GM23338 (cell line): ENCODE results near the gene FOXM1. TPM values are rescaled to one million over a fixed set of nuclear protein-coding genes. Genes with fewer than 3 reads are reported as not detected.

ENCODE experiments used
- ATAC-seq: fragments of 200-7000 bp; cut with Tn5 transposase; 3 replicates; pipeline ENCODE4 v1.9.1; 2020
- DNase-seq: peaks from one replicate; pipeline ENCODE4 v3.0.0-alpha.2; 2015; ENCODE audit warnings: low spot score
- H2AFZ ChIP-seq: fragments of 200-600 bp; sonication (generic); 2 replicates; pipeline ENCODE4 v1.8.0; 2016; ENCODE audit warnings: antibody characterized with exemption, mild to moderate bottlenecking, moderate library complexity
- H3F3A ChIP-seq: fragments of 200-600 bp; sonication (generic); replicated peaks from 2 replicates; pipeline ENCODE4 v1.8.0; 2017; ENCODE audit warnings: antibody characterized with exemption, mixed run types, low read depth
- H3K27ac ChIP-seq: fragments of 200-600 bp; sonication (generic); 2 replicates; pipeline ENCODE4 v1.6.1; 2016; ENCODE audit warnings: low read depth
- H3K27me3 ChIP-seq: fragments of 200-600 bp; sonication (generic); 2 replicates; pipeline ENCODE4 v1.8.0; 2016; ENCODE audit warnings: mild to moderate bottlenecking, mixed run types, moderate library complexity; ENCODE audit not compliant: insufficient read depth
- H3K36me3 ChIP-seq: fragments of 200-600 bp; sonication (generic); 2 replicates; pipeline ENCODE4 v1.8.0; 2016; ENCODE audit warnings: mild to moderate bottlenecking; ENCODE audit not compliant: insufficient read depth
- H3K4me1 ChIP-seq: fragments of 200-600 bp; sonication (generic); 2 replicates; pipeline ENCODE4 v1.8.0; 2016; ENCODE audit warnings: mild to moderate bottlenecking, moderate library complexity; ENCODE audit not compliant: insufficient read depth
- H3K4me2 ChIP-seq: fragments of 200-600 bp; sonication (generic); 2 replicates; pipeline ENCODE4 v1.7.1; 2017; ENCODE audit warnings: mixed run types
- H3K4me3 ChIP-seq: fragments of 200-600 bp; sonication (generic); 2 replicates; pipeline ENCODE4 v1.6.1; 2016; ENCODE audit warnings: mixed run types
- H3K79me2 ChIP-seq: fragments of 200-600 bp; sonication (generic); replicated peaks from 2 replicates; pipeline ENCODE4 v1.8.0; 2017; ENCODE audit warnings: mild to moderate bottlenecking; ENCODE audit not compliant: insufficient read depth
- H3K9me2 ChIP-seq: fragments of 200-600 bp; sonication (generic); 2 replicates; pipeline ENCODE4 v1.8.0; 2017; ENCODE audit not compliant: insufficient read depth
- H4K20me1 ChIP-seq: fragments of 200-600 bp; sonication (generic); replicated peaks from 2 replicates; pipeline ENCODE4 v1.8.0; 2017; ENCODE audit warnings: mild to moderate bottlenecking; ENCODE audit not compliant: insufficient read depth
- H3K27ac Mint-ChIP-seq: 2 replicates; pipeline ENCODE4 v1.8.0; 2020; ENCODE audit warnings: inconsistent platforms, mild to moderate bottlenecking, moderate library complexity, mixed read lengths
- H3K27me3 Mint-ChIP-seq: 3 replicates; pipeline ENCODE4 v1.8.0; 2022; ENCODE audit warnings: low read depth, mild to moderate bottlenecking, moderate library complexity, mixed read lengths, inconsistent platforms; ENCODE audit not compliant: insufficient read depth, poor library complexity
- H3K36me3 Mint-ChIP-seq: 3 replicates; pipeline ENCODE4 v1.8.0; 2021; ENCODE audit warnings: low read depth, mild to moderate bottlenecking, inconsistent platforms, moderate library complexity, mixed read lengths
- H3K4me1 Mint-ChIP-seq: 3 replicates; pipeline ENCODE4 v1.8.0; 2020; ENCODE audit warnings: mild to moderate bottlenecking, inconsistent platforms, mixed read lengths
- H3K4me3 Mint-ChIP-seq: 3 replicates; pipeline ENCODE4 v1.8.0; 2021; ENCODE audit warnings: moderate library complexity, mild to moderate bottlenecking, inconsistent platforms, mixed read lengths
- H3K9me3 Mint-ChIP-seq: 3 replicates; pipeline ENCODE4 v1.8.0; 2020; ENCODE audit warnings: moderate library complexity, mild to moderate bottlenecking, inconsistent platforms, mixed read lengths
- CREB1 ChIP-seq: fragments of 250-450 bp; sonication (Bioruptor Pico); IDR thresholded peaks from 2 replicates; pipeline ENCODE4 v1.5.0; 2020; ENCODE audit warnings: low read depth, mild to moderate bottlenecking, moderate library complexity
- EZH2 ChIP-seq: fragments of 200-600 bp; sonication (generic); IDR thresholded peaks from one replicate; pipeline ENCODE4 v1.8.0; 2017; ENCODE audit warnings: antibody characterized with exemption, mild to moderate bottlenecking, low read depth; ENCODE audit not compliant: unreplicated experiment
- EZH2phosphoT487 ChIP-seq: fragments of 200-600 bp; sonication (generic); IDR thresholded peaks from one replicate; pipeline ENCODE4 v1.8.1; 2018; ENCODE audit warnings: antibody characterized with exemption; ENCODE audit not compliant: unreplicated experiment
- JUNB ChIP-seq: IDR thresholded peaks from one replicate; pipeline ENCODE4 v1.6.1; 2016; ENCODE audit warnings: antibody characterized with exemption; ENCODE audit not compliant: unreplicated experiment
- NANOG ChIP-seq: IDR thresholded peaks from 2 replicates; pipeline ENCODE4 v1.6.1; 2016; ENCODE audit warnings: antibody characterized with exemption, borderline replicate concordance
- POLR2AphosphoS5 ChIP-seq: IDR thresholded peaks from 2 replicates; pipeline ENCODE4 v1.6.1; 2016; ENCODE audit warnings: antibody characterized with exemption, low read depth
- ZNF114 ChIP-seq: fragments of 250-450 bp; sonication (Bioruptor Pico); IDR thresholded peaks from 2 replicates; pipeline ENCODE4 v1.5.0; 2020; ENCODE audit warnings: mild to moderate bottlenecking, moderate library complexity
- polyA plus RNA-seq: library from polyadenylated mRNA; unstranded; fragments of >200 nt; fragmentation: Nextera tagmentation; extraction: Ambion mirVana; gene quantifications from 2 replicates; pipeline ENCODE4 v1.2.1, GENCODE V29; 2016
- total RNA-seq: library from RNA; depleted of rRNA; stranded (reverse); fragments of >200 nt; shearing (Covaris generic); gene quantifications from 2 replicates; pipeline ENCODE4 v1.2.3, GENCODE V29; 2014
- TF ChIP-seq, protein P1 (sequence below): IDR thresholded peaks from 2 replicates; pipeline ENCODE4 v1.6.1; 2016; ENCODE audit warnings: antibody characterized with exemption
- TF ChIP-seq, protein P2 (sequence below), 2 experiments: fragments of 200-600 bp in 1 of 2; sonication (generic) in 1 of 2; conservative IDR thresholded peaks; 2 replicates each; pipeline versions ENCODE4 v1.5.1 to v1.6.1; 2016 to 2017; ENCODE audit warnings: antibody characterized with exemption in 2 of 2, low read depth in 2 of 2, mild to moderate bottlenecking in 2 of 2, moderate library complexity in 1 of 2
- TF ChIP-seq, protein P3 (sequence below): fragments of 250-450 bp; sonication (Bioruptor Pico); IDR thresholded peaks from 2 replicates; pipeline ENCODE4 v1.5.0; 2020; ENCODE audit warnings: mild to moderate bottlenecking, moderate library complexity

FOXM1 gene
- total and polyA plus RNA-seq, 2 experiments from 2014 or later, result 31.0 to 98.1 TPM

DNA sequence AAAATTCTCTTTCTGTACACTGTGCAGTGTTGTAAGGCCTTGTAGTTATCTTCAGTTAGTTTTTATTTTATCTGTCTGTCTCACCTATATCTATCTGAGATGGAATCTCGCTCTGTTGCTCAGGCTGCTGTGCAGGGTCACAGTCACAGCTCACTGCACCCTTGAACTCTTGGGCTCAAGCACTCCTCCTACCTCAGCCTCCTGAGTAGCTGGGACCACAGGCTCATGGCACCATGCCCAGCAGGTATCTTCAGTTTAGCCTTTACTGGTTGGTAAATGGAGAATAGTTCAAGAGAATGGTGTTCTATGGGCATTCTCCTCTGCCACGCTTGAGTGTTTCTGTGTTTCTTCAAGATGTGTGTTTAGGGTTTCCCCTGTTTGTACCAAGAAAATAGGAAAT, 27.3 kb upstream of the FOXM1 start:
- no peak overlapping the region for H3K4me3 ChIP-seq
- Mint-ChIP-seq H3K36me3 (no peaks in the 10 kb centered on the region), H3K27ac (0 out of 2 replicates have a peak overlapping the region, but pooled peaks have one; percentile 19), H3K4me3 (no peak overlapping the region), H3K4me1 (peaks cover 3% of the 10 kb centered on the region), H3K9me3 (no peaks in the 10 kb centered on the region), H3K27me3 (peaks cover 4% of the 10 kb centered on the region)
- H3K4me1 ChIP-seq, result peaks cover 4% of the 10 kb centered on the region
- H3K79me2 ChIP-seq, result peaks cover 17% of the 10 kb centered on the region
- H4K20me1 ChIP-seq, result no peaks in the 10 kb centered on the region
- peak overlapping the region; percentile 23; the same call in 1 of the 2 replicates for H3K27ac ChIP-seq
- ATAC-seq (no peak), DNase-seq (no peak)
- H3K27me3 ChIP-seq, result no peaks in the 10 kb centered on the region
- TF ChIP-seq EZH2 (no peak), POLR2AphosphoS5 (no peak), EZH2phosphoT487 (no peak), NANOG (no peak)
- no peaks in the 10 kb centered on the region for H3K9me2 ChIP-seq
- no peak overlapping the region for H2AFZ ChIP-seq
- H3F3A ChIP-seq, result no peaks in the 10 kb centered on the region; the same call in 1 of the 2 replicates
- H3K36me3 ChIP-seq, result no peaks in the 10 kb centered on the region
- H3K4me2 ChIP-seq, result no peak overlapping the region

DNA sequence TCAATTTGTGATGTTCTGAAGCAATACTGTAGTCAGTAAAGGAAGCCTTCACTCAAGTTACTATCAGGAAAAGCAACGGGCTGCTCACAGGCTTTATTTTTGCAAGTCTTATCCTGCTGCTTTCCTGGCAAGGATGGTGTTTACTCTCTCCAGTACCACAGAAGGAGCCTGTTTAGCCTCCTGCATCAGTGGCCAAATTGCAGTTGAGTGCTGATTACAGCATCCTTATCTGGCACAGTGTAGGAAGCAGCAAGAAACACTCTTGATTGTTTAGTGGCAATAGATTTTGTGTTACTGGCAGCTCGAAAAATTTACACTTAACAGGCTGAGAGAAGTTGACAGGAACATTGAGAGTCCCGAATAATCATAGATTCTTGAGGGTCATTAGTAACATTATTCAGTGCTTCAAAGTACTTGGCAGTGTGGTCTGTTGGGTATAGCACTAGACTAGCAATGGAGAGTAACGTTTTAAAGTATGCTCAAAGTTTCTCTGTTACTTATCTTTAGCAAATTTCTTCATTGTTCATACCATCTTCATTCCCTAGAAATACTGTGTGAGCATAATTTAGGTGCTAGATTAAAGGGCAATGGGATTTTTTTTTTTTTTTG, 25.4 kb upstream of the FOXM1 start:
- Histone ChIP-seq H3K4me3 (no peak overlapping the region), H2AFZ (no peak overlapping the region), H3K4me1 (no peaks in the 10 kb centered on the region), H3K27me3 (no peaks in the 10 kb centered on the region), H3K9me2 (no peaks in the 10 kb centered on the region), H3K36me3 (no peaks in the 10 kb centered on the region), H4K20me1 (no peaks in the 10 kb centered on the region; the same call in 1 of the 2 replicates), H3K4me2 (no peak overlapping the region), H3K79me2 (peaks cover 21% of the 10 kb centered on the region), H3F3A (no peaks in the 10 kb centered on the region; the same call in 1 of the 2 replicates), H3K27ac (no peak overlapping the region)
- Mint-ChIP-seq H3K36me3 (no peaks in the 10 kb centered on the region), H3K27ac (no peak overlapping the region), H3K4me1 (no peaks in the 10 kb centered on the region; the same call in 2 of the 3 replicates), H3K27me3 (peaks cover 4% of the 10 kb centered on the region), H3K9me3 (no peaks in the 10 kb centered on the region), H3K4me3 (no peak overlapping the region)
- DNase-seq (no peak), ATAC-seq (peak; percentile 26; the same call in 1 of the 3 replicates)
- no peak for TF ChIP-seq POLR2AphosphoS5
- no peak for TF ChIP-seq ZNF114 (CRISPR knock-in tag)
- TF ChIP-seq, protein P1, sequence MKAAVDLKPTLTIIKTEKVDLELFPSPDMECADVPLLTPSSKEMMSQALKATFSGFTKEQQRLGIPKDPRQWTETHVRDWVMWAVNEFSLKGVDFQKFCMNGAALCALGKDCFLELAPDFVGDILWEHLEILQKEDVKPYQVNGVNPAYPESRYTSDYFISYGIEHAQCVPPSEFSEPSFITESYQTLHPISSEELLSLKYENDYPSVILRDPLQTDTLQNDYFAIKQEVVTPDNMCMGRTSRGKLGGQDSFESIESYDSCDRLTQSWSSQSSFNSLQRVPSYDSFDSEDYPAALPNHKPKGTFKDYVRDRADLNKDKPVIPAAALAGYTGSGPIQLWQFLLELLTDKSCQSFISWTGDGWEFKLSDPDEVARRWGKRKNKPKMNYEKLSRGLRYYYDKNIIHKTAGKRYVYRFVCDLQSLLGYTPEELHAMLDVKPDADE, result no peak
- no peak for TF ChIP-seq JUNB
- TF ChIP-seq EZH2, result no peak
- no peak for TF ChIP-seq EZH2phosphoT487
- TF ChIP-seq, protein P2, sequence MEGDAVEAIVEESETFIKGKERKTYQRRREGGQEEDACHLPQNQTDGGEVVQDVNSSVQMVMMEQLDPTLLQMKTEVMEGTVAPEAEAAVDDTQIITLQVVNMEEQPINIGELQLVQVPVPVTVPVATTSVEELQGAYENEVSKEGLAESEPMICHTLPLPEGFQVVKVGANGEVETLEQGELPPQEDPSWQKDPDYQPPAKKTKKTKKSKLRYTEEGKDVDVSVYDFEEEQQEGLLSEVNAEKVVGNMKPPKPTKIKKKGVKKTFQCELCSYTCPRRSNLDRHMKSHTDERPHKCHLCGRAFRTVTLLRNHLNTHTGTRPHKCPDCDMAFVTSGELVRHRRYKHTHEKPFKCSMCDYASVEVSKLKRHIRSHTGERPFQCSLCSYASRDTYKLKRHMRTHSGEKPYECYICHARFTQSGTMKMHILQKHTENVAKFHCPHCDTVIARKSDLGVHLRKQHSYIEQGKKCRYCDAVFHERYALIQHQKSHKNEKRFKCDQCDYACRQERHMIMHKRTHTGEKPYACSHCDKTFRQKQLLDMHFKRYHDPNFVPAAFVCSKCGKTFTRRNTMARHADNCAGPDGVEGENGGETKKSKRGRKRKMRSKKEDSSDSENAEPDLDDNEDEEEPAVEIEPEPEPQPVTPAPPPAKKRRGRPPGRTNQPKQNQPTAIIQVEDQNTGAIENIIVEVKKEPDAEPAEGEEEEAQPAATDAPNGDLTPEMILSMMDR (conservative IDR thresholded peaks at IDR 0.05; ENCODE audit: low read depth in 2 of 2), result no peak
- no peak for TF ChIP-seq CREB1 (CRISPR knock-in tag)
- no peak for TF ChIP-seq NANOG
- TF ChIP-seq, protein P3, sequence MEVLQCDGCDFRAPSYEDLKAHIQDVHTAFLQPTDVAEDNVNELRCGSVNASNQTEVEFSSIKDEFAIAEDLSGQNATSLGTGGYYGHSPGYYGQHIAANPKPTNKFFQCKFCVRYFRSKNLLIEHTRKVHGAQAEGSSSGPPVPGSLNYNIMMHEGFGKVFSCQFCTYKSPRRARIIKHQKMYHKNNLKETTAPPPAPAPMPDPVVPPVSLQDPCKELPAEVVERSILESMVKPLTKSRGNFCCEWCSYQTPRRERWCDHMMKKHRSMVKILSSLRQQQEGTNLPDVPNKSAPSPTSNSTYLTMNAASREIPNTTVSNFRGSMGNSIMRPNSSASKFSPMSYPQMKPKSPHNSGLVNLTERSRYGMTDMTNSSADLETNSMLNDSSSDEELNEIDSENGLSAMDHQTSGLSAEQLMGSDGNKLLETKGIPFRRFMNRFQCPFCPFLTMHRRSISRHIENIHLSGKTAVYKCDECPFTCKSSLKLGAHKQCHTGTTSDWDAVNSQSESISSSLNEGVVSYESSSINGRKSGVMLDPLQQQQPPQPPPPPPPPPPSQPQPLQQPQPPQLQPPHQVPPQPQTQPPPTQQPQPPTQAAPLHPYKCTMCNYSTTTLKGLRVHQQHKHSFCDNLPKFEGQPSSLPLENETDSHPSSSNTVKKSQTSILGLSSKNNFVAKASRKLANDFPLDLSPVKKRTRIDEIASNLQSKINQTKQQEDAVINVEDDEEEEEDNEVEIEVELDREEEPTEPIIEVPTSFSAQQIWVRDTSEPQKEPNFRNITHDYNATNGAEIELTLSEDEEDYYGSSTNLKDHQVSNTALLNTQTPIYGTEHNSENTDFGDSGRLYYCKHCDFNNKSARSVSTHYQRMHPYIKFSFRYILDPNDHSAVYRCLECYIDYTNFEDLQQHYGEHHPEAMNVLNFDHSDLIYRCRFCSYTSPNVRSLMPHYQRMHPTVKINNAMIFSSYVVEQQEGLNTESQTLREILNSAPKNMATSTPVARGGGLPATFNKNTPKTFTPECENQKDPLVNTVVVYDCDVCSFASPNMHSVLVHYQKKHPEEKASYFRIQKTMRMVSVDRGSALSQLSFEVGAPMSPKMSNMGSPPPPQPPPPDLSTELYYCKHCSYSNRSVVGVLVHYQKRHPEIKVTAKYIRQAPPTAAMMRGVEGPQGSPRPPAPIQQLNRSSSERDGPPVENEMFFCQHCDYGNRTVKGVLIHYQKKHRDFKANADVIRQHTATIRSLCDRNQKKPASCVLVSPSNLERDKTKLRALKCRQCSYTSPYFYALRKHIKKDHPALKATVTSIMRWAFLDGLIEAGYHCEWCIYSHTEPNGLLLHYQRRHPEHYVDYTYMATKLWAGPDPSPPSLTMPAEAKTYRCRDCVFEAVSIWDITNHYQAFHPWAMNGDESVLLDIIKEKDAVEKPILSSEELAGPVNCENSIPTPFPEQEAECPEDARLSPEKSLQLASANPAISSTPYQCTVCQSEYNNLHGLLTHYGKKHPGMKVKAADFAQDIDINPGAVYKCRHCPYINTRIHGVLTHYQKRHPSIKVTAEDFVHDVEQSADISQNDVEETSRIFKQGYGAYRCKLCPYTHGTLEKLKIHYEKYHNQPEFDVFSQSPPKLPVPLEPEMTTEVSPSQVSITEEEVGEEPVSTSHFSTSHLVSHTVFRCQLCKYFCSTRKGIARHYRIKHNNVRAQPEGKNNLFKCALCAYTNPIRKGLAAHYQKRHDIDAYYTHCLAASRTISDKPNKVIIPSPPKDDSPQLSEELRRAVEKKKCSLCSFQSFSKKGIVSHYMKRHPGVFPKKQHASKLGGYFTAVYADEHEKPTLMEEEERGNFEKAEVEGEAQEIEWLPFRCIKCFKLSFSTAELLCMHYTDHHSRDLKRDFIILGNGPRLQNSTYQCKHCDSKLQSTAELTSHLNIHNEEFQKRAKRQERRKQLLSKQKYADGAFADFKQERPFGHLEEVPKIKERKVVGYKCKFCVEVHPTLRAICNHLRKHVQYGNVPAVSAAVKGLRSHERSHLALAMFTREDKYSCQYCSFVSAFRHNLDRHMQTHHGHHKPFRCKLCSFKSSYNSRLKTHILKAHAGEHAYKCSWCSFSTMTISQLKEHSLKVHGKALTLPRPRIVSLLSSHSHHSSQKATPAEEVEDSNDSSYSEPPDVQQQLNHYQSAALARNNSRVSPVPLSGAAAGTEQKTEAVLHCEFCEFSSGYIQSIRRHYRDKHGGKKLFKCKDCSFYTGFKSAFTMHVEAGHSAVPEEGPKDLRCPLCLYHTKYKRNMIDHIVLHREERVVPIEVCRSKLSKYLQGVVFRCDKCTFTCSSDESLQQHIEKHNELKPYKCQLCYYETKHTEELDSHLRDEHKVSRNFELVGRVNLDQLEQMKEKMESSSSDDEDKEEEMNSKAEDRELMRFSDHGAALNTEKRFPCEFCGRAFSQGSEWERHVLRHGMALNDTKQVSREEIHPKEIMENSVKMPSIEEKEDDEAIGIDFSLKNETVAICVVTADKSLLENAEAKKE, result no peak
